HepG2 (cell line): ENCODE data around the gene MATR3.

ENCODE experiments used
- AFF4 ChIP-seq: sonication (generic); formaldehyde crosslinking; IDR thresholded peaks from 2 replicates; pipeline ENCODE4 v1.4.0; 2020; ENCODE audit warnings: missing genetic modification reagents
- ATF3 ChIP-seq: sonication (generic); formaldehyde crosslinking; IDR thresholded peaks from 2 replicates; pipeline ENCODE4 v1.4.0; 2020; ENCODE audit warnings: missing genetic modification reagents
- CREB1 ChIP-seq, 2 experiments: fragments of 450-650 bp in 1 of 2; IDR thresholded peaks; 2 replicates each; pipeline ENCODE4 v1.6.1; 2016 to 2017; ENCODE audit warnings: control low read depth in 1 of 2, mild to moderate bottlenecking in 1 of 2, missing compliant biosample characterization in 1 of 2, missing genetic modification characterization in 1 of 2
- MAZ ChIP-seq, 2 experiments: sonication (generic) in 1 of 2; formaldehyde crosslinking in 1 of 2; IDR thresholded peaks; 2 replicates each; pipeline versions ENCODE4 v1.5.0 to v1.6.1; 2012 to 2020; ENCODE audit warnings: low read depth in 2 of 2, mild to moderate bottlenecking in 2 of 2, borderline replicate concordance in 1 of 2, improper control_type of control experiment in 1 of 2, low read length in 1 of 2, missing genetic modification reagents in 1 of 2, moderate library complexity in 1 of 2
- POLR2A ChIP-seq, 2 experiments: IDR thresholded peaks; 2 replicates each; pipeline ENCODE4 v1.6.1; 2011; ENCODE audit warnings: low read depth in 2 of 2, low read length in 2 of 2, mild to moderate bottlenecking in 1 of 2, moderate library complexity in 1 of 2; ENCODE audit not compliant: insufficient read depth in 1 of 2
- SOX6 ChIP-seq, 2 experiments: fragments of 450-650 bp in 1 of 2; sonication (generic) in 1 of 2; formaldehyde crosslinking in 1 of 2; IDR thresholded peaks; 2 replicates each; pipeline versions ENCODE4 v1.4.0 to v1.6.1; 2017 to 2020; ENCODE audit warnings: antibody characterized with exemption in 1 of 2, mild to moderate bottlenecking in 1 of 2, missing genetic modification reagents in 1 of 2
- TF ChIP-seq, protein P1 (sequence below): sonication (generic); formaldehyde crosslinking; IDR thresholded peaks from 2 replicates; pipeline ENCODE4 v1.5.0; 2020; ENCODE audit warnings: mild to moderate bottlenecking, missing genetic modification reagents, moderate library complexity
- TF ChIP-seq, protein P2 (sequence below): IDR thresholded peaks from 2 replicates; pipeline ENCODE4 v1.6.1; 2016

- no peak for TF ChIP-seq ATF3 (CRISPR knock-in tag)
- TF ChIP-seq AFF4 (CRISPR knock-in tag), result no peak
- no peak for TF ChIP-seq MAZ (IDR thresholded peaks at IDR 0.05; ENCODE audit: borderline replicate concordance, low read depth, low read length)
- TF ChIP-seq MAZ (CRISPR knock-in tag; IDR thresholded peaks at IDR 0.05; ENCODE audit: low read depth), result no peak
- TF ChIP-seq, protein P1, sequence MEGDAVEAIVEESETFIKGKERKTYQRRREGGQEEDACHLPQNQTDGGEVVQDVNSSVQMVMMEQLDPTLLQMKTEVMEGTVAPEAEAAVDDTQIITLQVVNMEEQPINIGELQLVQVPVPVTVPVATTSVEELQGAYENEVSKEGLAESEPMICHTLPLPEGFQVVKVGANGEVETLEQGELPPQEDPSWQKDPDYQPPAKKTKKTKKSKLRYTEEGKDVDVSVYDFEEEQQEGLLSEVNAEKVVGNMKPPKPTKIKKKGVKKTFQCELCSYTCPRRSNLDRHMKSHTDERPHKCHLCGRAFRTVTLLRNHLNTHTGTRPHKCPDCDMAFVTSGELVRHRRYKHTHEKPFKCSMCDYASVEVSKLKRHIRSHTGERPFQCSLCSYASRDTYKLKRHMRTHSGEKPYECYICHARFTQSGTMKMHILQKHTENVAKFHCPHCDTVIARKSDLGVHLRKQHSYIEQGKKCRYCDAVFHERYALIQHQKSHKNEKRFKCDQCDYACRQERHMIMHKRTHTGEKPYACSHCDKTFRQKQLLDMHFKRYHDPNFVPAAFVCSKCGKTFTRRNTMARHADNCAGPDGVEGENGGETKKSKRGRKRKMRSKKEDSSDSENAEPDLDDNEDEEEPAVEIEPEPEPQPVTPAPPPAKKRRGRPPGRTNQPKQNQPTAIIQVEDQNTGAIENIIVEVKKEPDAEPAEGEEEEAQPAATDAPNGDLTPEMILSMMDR (CRISPR knock-in tag), result no peak
- no peak for TF ChIP-seq CREB1 (IDR thresholded peaks at IDR 0.05)
- no peak for TF ChIP-seq CREB1 (CRISPR knock-in tag; IDR thresholded peaks at IDR 0.05)
- TF ChIP-seq, protein P2, sequence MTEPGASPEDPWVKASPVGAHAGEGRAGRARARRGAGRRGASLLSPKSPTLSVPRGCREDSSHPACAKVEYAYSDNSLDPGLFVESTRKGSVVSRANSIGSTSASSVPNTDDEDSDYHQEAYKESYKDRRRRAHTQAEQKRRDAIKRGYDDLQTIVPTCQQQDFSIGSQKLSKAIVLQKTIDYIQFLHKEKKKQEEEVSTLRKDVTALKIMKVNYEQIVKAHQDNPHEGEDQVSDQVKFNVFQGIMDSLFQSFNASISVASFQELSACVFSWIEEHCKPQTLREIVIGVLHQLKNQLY (CRISPR knock-in tag), result no peak
- TF ChIP-seq SOX6 (IDR thresholded peaks at IDR 0.05), result no peak
- TF ChIP-seq SOX6 (CRISPR knock-in tag; IDR thresholded peaks at IDR 0.05), result no peak
- no peak for TF ChIP-seq POLR2A (IDR thresholded peaks at IDR 0.05; ENCODE audit: insufficient read depth in 1 of 2, low read depth in 2 of 2, low read length in 2 of 2)
Measured at GRCh38 chr5:139374909-139375308, 81.4 kb downstream of the MATR3 start.
